ENCODE measurements around the gene ACTL8. TPM values are rescaled to one million over a fixed set of nuclear protein-coding genes. Genes with fewer than 3 reads are reported as not detected.

ACTL8 gene
- total RNA-seq, 1 donor: not detected

DNA sequence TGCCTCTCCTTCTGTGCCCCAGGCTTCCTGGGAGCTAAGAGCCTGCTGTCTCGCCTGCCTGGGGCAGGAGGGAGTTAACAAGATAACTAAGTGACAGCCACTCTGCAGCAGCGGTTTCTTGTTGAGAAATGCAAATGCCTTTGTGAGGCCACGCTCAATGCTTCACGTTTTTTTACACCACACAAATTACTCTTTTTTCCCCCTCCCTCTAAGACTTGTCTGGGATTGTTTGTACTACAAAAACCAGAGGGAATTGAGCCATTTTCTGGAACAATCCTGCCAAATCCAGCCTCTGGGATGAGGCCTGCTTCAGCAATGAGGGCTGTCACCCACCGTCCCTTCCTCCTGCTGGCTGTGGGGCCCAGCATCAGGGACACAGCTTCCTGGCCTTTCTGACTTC lies 119.6 kb downstream of the ACTL8 start:
- no peak overlapping the region for H3K4me3 ChIP-seq (ENCODE audit: low read length)
- H3K9me3 ChIP-seq (ENCODE audit: low read depth, low read length): no peaks in the 10 kb centered on the region
- H3K27me3 ChIP-seq (ENCODE audit: insufficient read depth, low read length): no peaks in the 10 kb centered on the region
- no peaks in the 10 kb centered on the region for H3K4me1 ChIP-seq (ENCODE audit: insufficient read depth, low read length)

DNA sequence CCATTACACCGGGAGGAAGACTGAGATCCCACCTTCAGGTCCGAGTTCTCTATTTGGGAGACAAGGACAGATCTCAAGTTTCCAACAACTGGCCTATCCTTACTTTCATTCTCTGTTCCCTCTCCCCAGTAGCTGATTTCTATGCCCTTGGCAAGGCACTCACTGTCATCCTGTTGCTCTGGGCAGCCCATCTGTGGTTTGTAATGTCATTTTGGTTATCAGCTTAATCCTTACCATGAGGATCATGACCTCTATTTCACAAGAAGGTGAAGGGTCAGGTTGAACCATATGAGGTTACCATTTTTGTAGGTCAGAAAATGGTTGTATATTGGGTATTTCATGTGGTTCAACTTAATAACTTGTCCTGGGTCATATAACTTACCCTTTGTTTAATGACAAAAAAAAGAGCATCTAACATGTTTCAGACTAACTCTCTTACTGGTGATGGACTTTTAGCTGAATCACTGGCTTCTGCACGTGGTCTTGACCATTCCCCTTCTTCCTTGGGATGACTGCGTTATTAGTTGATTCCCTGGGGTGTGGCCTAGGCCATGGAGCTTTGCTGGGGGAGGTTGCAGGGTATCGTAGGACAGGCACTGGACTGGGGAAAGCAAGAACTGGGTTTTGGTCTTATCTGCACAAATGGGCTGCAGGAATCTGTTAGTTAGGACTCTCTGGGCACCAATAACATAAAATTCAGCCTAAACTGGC lies 120.2 kb downstream of the ACTL8 start:
- Histone ChIP-seq H3K27me3 (ENCODE audit: insufficient read depth, low read length) (no peaks in the 10 kb centered on the region), H3K4me1 (ENCODE audit: insufficient read depth, low read length) (no peaks in the 10 kb centered on the region), H3K9me3 (ENCODE audit: low read depth, low read length) (no peaks in the 10 kb centered on the region), H3K4me3 (ENCODE audit: low read length) (no peak overlapping the region)

DNA sequence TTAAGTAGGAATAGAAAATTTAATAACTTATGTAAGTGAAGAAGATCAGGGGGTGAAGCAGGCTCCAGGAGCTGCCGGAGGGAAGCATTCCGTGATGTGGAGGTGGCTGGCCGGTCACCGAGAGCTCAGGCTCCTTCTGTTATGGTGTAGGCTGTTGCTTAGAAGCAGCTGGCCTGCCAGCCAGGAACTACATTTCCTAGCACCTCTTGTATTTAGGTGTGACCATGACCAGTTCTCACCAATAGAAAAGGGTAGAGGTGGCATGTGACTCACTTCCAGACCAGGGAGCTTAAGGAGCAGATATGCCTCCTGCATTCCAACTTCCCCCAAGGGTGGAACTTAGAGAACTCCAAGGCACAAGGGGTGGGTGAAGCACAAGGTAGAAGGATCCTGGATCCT lies 120.7 kb downstream of the ACTL8 start:
- no peaks in the 10 kb centered on the region for H3K27me3 ChIP-seq (ENCODE audit: insufficient read depth, low read length)
- no peaks in the 10 kb centered on the region for H3K9me3 ChIP-seq (ENCODE audit: low read depth, low read length)
- H3K4me1 ChIP-seq (ENCODE audit: insufficient read depth, low read length): no peaks in the 10 kb centered on the region
- H3K4me3 ChIP-seq (ENCODE audit: low read length): no peak overlapping the region

Other genes with a start within 250 kb of the ACTL8 start
- 7.6 TPM for gene ARHGEF10L, start 215.6 kb upstream of the ACTL8 start, total RNA-seq

Data from mononuclear cell (primary cell).